Measurements from ENCODE around the gene SPATC1L.

The SPATC1L gene

GRCh38 chr21:46117586-46118315 lies 66.5 kb downstream of the SPATC1L start:
- no peak for DNase-seq

- DNase-seq: no peak
Observed at GRCh38 chr21:46116776-46117585, 67.3 kb downstream of the SPATC1L start.

DNA sequence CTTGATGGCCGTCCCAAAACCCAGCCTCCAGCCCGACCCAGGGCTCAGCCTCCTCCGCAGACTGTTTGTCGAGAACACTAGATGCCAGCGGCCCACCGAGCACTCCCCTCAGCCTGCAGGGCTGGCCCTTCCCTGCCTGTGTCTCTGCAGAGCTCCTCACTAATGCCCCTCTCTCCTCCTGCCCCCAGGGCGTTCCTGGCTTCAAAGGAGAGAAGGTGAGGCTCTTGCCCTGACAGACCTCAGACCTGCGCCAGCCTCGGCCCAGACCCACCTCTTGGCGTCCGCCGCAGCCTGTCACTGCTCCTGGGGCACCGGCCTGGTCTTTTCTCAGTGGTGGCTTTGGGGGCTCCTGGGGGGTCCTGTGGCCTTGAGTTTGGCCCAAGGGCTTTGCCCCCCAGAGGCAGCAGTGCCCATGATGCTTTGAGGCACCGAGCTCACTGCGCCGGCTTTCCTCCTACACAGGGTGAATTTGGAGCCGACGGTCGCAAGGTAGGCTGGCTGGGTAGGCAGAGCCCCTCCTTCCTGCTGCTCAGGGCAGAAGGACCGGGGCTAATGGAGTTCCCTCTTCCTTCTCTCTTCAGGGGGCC lies 68.0 kb downstream of the SPATC1L start:
- no peak for DNase-seq

DNA sequence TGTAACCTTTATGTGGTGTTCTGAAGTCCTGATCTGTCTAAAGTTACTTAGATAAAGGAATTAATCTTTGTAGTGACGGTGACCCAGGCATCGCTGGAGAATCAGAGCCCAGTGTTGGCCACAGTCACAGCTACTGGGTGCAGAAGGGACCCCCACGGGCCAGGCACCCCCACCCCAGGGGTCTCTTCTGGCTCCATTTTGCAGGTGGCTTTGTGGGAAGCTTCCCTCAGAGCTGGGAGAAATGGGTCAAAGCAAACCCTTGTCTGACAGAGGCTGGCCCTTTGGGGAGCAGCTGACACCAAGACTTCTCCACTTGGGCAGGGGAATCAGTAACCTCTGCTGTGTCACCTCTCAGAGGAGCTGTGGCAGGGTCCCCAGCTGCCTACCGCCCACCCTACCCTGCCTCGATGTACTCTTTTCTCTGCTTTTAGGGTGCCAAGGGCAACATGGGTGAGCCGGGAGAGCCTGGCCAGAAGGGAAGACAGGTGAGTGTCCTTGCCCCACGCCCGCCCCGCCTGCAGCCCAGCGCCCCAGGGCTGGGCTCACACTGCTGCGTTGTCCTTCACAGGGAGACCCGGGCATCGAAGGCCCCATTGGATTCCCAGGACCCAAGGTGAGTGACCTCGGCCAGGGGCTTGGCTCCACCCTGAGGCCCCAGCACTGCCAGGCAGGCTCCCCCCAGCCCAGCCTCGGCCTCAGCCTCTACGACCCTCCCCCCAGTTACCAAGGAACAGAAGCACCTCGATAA lies 68.6 kb downstream of the SPATC1L start:
- no peak for DNase-seq

DNA sequence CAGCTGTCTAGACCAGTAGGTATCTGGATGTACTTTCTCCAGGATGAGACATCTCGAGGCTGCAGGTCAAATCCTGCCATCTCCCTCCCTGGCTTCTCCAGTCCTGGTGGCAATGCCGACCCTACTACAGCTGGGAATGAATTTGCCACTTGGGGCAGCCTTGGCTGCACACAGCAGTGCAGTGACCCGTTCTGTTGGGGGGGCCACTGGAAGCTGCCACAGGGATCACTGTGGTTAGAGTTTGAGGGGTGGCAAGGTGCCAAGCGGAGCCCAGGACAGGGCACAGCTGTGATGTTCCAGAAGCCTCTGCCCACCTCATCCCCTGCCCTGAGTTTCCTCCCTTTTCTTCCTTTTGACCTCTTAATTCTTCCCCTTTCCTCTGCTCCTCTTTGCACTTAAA lies 69.3 kb downstream of the SPATC1L start:
- DNase-seq: no peak

DNA sequence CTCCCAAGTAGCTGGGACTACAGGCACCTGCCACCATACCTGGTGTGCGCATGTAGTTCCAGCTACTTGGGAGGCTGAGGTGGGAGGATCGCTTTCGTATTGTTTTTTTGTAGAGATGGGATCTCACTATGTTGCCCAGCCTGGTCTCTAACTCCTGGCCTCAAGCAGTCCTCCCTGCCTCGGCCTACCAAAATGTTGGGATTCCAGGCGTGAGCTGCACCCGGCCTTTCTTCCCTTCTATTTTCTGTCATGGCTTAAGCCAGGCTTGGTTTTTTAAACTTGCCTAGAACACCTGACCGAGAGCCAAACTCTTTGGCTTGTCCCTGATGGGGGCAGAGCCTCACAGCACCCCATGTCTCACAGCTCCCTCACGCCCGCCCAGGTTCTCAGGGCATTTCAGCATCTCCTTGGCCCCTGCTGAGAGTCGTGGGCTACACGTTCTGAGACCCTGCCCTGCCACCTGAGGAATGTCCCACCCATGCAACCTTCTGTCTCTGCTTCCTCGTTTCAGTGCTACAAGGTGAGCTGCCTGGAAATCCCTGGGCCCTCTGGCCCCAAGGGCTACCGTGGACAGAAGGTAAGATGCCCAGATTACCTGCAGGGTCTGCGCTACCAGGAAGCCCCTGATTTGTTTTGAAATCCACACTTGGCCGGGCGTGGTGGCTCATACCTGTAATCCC lies 70.6 kb downstream of the SPATC1L start:
- DNase-seq: no peak

DNA sequence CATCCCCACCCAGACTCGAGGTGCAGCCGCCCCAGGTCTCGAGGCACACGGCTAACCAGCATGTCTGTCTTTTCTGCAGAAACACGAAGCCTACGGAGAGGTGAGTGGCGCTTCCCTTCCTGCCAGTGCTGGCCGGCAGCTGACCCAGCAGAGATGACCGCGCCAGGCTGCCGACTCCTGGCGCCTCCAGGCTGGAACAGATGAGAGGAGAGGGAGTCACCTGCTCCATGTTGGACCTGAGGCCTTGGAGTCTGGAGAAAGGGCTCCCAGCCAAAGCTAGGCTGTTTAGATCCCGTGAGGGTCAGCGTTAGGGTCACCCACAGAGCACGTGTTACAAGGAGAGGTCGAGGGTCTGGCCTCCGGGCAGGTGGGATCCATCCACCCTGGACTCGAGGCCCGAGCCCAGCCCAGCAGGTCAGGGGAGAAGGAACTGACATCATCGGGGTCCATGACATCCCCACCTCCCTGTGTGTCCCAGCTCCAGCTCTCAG lies 71.5 kb downstream of the SPATC1L start:
- DNase-seq: no peak

GRCh38 chr21:46111857-46112724 lies 72.2 kb downstream of the SPATC1L start:
- DNase-seq: peak in 1 of 2 donors; percentile 9

DNA sequence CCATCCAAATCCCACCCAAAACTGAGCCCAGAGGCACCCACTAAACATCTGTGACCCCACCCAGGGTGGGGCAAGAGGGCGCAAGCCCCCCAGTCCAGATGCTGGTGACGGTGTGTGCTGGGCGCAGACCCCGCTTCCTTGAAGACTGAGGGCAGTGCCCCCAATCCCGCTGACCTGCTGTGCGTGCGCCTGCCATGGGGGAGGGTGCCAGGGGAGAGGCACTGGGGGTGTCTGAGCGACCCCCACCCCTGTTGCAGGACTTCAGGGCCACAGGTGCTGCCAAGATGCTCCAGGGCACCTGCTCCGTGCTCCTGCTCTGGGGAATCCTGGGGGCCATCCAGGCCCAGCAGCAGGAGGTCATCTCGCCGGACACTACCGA lies 73.1 kb downstream of the SPATC1L start:
- DNase-seq: no peak
